ENCODE data around the gene EDA. TPM values are rescaled to one million over a fixed set of nuclear protein-coding genes. Genes with fewer than 3 reads are reported as not detected.

Gene EDA
- total and polyA plus RNA-seq, 2 of the 13 experiments (the other 11 are each of a cell fraction or from before 2014, with no cell fraction given): 8.8 to 11.2 TPM

- TF ChIP-seq PPARG (CRISPR knock-in tag; conservative IDR thresholded peaks at IDR 0.05): no peak
- no peak for TF ChIP-seq ZEB1 (IDR thresholded peaks at IDR 0.05; ENCODE audit: insufficient replicate concordance, low read depth)
- no peak for TF ChIP-seq THAP8 (CRISPR knock-in tag; IDR thresholded peaks at IDR 0.05; ENCODE audit: borderline replicate concordance)
- no peak for TF ChIP-seq LRRFIP1 (CRISPR knock-in tag; conservative IDR thresholded peaks at IDR 0.05)
Measured at GRCh38 chrX:69932323-69932722, 316.4 kb downstream of the EDA start (continued).

- H3K9ac ChIP-seq (ENCODE audit: insufficient read depth, low read depth, low read length): no peak overlapping the region
- BruUV-seq (replicated peaks): no TSS peak
- intact Hi-C loops (cut with micrococcal nuclease; ENCODE audit: unreplicated experiment) (no loop called here), in situ Hi-C loops (cut with HindIII; ENCODE audit: extremely low pct_ligation_motif_present, low pct_unique_long_range_greater_than_20kb) (no loop called here)
- CTCF ChIA-PET (ENCODE audit: low intra/inter-chr PET ratio, low total read pairs): no interaction called here
- no peak overlapping the region for H3K4me2 ChIP-seq (ENCODE audit: low read depth, low read length)
- no peaks in the 10 kb centered on the region for H3K36me3 ChIP-seq (replicated peaks in 1 of 2; ENCODE audit: control insufficient read depth in 1 of 2, insufficient read depth in 2 of 2, low read length in 2 of 2)
- no peaks in the 10 kb centered on the region for H3K79me2 ChIP-seq (ENCODE audit: insufficient read depth, low read length)
- no peaks in the 10 kb centered on the region for H3K4me1 ChIP-seq (ENCODE audit: insufficient read depth, low read length)
- no peak overlapping the region for H3K27ac ChIP-seq (ENCODE audit: extremely low read length, insufficient read depth, low read length)
- DNase-seq (ENCODE audit: low spot score) (no peak), FAIRE-seq (no peak), ATAC-seq (no peak)
- no peaks in the 10 kb centered on the region for H3K27me3 ChIP-seq (ENCODE audit: control insufficient read depth in 1 of 2, insufficient read depth in 2 of 2, low read length in 2 of 2)
- H3K9me3 ChIP-seq (ENCODE audit: low read length): no peaks in the 10 kb centered on the region
- H4K20me1 ChIP-seq (ENCODE audit: insufficient read depth, low read length): no peaks in the 10 kb centered on the region
- no peak overlapping the region for H2AFZ ChIP-seq (ENCODE audit: low read length)
- POLR2A ChIA-PET: no interaction called here
- no peak for TF ChIP-seq FLYWCH1 (CRISPR knock-in tag; IDR thresholded peaks at IDR 0.05)
- TF ChIP-seq ZBTB42 (CRISPR knock-in tag; IDR thresholded peaks at IDR 0.05): no peak
- no peak for TF ChIP-seq ZNF891 (CRISPR knock-in tag; IDR thresholded peaks at IDR 0.05)
- TF ChIP-seq SALL2 (CRISPR knock-in tag; IDR thresholded peaks at IDR 0.05): no peak
- TF ChIP-seq ZBTB7B (CRISPR knock-in tag; IDR thresholded peaks at IDR 0.05): no peak
- no peak for TF ChIP-seq EEA1 (CRISPR knock-in tag; IDR thresholded peaks at IDR 0.05; ENCODE audit: borderline replicate concordance)
- TF ChIP-seq MXI1 (IDR thresholded peaks at IDR 0.05; ENCODE audit: borderline replicate concordance, low read depth, low read length): no peak
- no peak for TF ChIP-seq GTF2F1 (IDR thresholded peaks at IDR 0.05; ENCODE audit: low read length)
- WGBS (ENCODE audit: low lambda C conversion rate): 50% methylated on average over 2 of the region's 2 CpGs
- no peak overlapping the region for H3K4me3 ChIP-seq (replicated peaks in 1 of 3; ENCODE audit: insufficient read depth in 1 of 3, low read depth in 2 of 3, low read length in 3 of 3)
Measured at GRCh38 chrX:69948276-69948797, 332.4 kb downstream of the EDA start.
